ENCODE data around the gene NMNAT3.

NMNAT3 gene

GRCh38 chr3:139634111-139634635 lies 43.6 kb downstream of the NMNAT3 start:
- H3K4me3 ChIP-seq (ENCODE audit: low read length), result no peak overlapping the region
- H3K27ac ChIP-seq (ENCODE audit: low read length), result no peak overlapping the region
- H3K4me1 ChIP-seq (ENCODE audit: control insufficient read depth, low read depth, low read length), result no peaks in the 10 kb centered on the region
- H3K9ac ChIP-seq (ENCODE audit: low read length), result no peak overlapping the region
- H3K36me3 ChIP-seq (ENCODE audit: control insufficient read depth, low read depth, low read length), result no peaks in the 10 kb centered on the region
- H3K9me3 ChIP-seq (ENCODE audit: control insufficient read depth, low read depth, low read length), result no peaks in the 10 kb centered on the region
- H3K27me3 ChIP-seq (ENCODE audit: control insufficient read depth, insufficient read depth, low read length), result no peaks in the 10 kb centered on the region

GRCh38 chr3:139633511-139633910 lies 44.3 kb downstream of the NMNAT3 start:
- H3K27ac ChIP-seq (ENCODE audit: low read length), result no peak overlapping the region
- no peak overlapping the region for H3K9ac ChIP-seq (ENCODE audit: low read length)
- H3K36me3 ChIP-seq (ENCODE audit: control insufficient read depth, low read depth, low read length), result no peaks in the 10 kb centered on the region
- H3K9me3 ChIP-seq (ENCODE audit: control insufficient read depth, low read depth, low read length), result no peaks in the 10 kb centered on the region
- H3K4me1 ChIP-seq (ENCODE audit: control insufficient read depth, low read depth, low read length), result no peaks in the 10 kb centered on the region
- H3K27me3 ChIP-seq (ENCODE audit: control insufficient read depth, insufficient read depth, low read length), result no peaks in the 10 kb centered on the region
- H3K4me3 ChIP-seq (ENCODE audit: low read length), result no peak overlapping the region

GRCh38 chr3:139630542-139630941 lies 47.2 kb downstream of the NMNAT3 start:
- no peak overlapping the region for H3K4me3 ChIP-seq (ENCODE audit: low read length)
- H3K4me1 ChIP-seq (ENCODE audit: control insufficient read depth, low read depth, low read length), result no peaks in the 10 kb centered on the region
- no peaks in the 10 kb centered on the region for H3K9me3 ChIP-seq (ENCODE audit: control insufficient read depth, low read depth, low read length)
- H3K36me3 ChIP-seq (ENCODE audit: control insufficient read depth, low read depth, low read length), result no peaks in the 10 kb centered on the region
- H3K27ac ChIP-seq (ENCODE audit: low read length), result no peak overlapping the region
- H3K9ac ChIP-seq (ENCODE audit: low read length), result no peak overlapping the region
- no peaks in the 10 kb centered on the region for H3K27me3 ChIP-seq (ENCODE audit: control insufficient read depth, insufficient read depth, low read length)

GRCh38 chr3:139629033-139629432 lies 48.7 kb downstream of the NMNAT3 start:
- Histone ChIP-seq H3K9ac (ENCODE audit: low read length) (no peak overlapping the region), H3K4me3 (ENCODE audit: low read length) (no peak overlapping the region), H3K27ac (ENCODE audit: low read length) (no peak overlapping the region), H3K4me1 (ENCODE audit: control insufficient read depth, low read depth, low read length) (no peaks in the 10 kb centered on the region), H3K27me3 (ENCODE audit: control insufficient read depth, insufficient read depth, low read length) (no peaks in the 10 kb centered on the region), H3K9me3 (ENCODE audit: control insufficient read depth, low read depth, low read length) (no peaks in the 10 kb centered on the region), H3K36me3 (ENCODE audit: control insufficient read depth, low read depth, low read length) (no peaks in the 10 kb centered on the region)

DNA sequence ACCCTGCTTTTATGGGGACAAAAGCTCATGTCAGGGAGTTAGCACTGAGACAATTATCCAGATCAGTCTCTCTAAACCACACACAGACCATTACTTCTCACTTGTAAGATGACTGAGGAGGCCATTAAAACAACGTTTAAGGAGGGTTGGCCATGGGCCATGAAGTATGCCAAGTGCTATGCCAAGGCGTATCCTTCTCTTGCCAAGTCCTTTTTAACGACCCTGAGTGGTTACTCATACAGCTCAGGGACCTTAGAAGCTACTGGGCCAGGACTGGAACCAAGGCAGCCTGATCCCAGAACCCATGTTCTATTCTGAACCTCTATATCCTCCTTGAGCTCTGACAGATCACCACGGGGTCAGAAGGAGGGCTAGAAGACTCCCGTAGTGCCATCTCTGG lies 50.0 kb downstream of the NMNAT3 start:
- no peak overlapping the region for H3K27ac ChIP-seq (ENCODE audit: low read length)
- H3K9ac ChIP-seq (ENCODE audit: low read length), result no peak overlapping the region
- H3K36me3 ChIP-seq (ENCODE audit: control insufficient read depth, low read depth, low read length), result no peaks in the 10 kb centered on the region
- no peaks in the 10 kb centered on the region for H3K27me3 ChIP-seq (ENCODE audit: control insufficient read depth, insufficient read depth, low read length)
- H3K4me1 ChIP-seq (ENCODE audit: control insufficient read depth, low read depth, low read length), result no peaks in the 10 kb centered on the region
- H3K4me3 ChIP-seq (ENCODE audit: low read length), result no peak overlapping the region
- no peaks in the 10 kb centered on the region for H3K9me3 ChIP-seq (ENCODE audit: control insufficient read depth, low read depth, low read length)

GRCh38 chr3:139620438-139620837 lies 57.3 kb downstream of the NMNAT3 start:
- Histone ChIP-seq H3K36me3 (ENCODE audit: control insufficient read depth, low read depth, low read length) (no peaks in the 10 kb centered on the region), H3K27me3 (ENCODE audit: control insufficient read depth, insufficient read depth, low read length) (no peaks in the 10 kb centered on the region), H3K27ac (ENCODE audit: low read length) (no peak overlapping the region), H3K9ac (ENCODE audit: low read length) (no peak overlapping the region), H3K4me3 (ENCODE audit: low read length) (no peak overlapping the region), H3K4me1 (ENCODE audit: control insufficient read depth, low read depth, low read length) (no peaks in the 10 kb centered on the region), H3K9me3 (ENCODE audit: control insufficient read depth, low read depth, low read length) (no peaks in the 10 kb centered on the region)

GRCh38 chr3:139619484-139619883 lies 58.3 kb downstream of the NMNAT3 start:
- Histone ChIP-seq H3K36me3 (ENCODE audit: control insufficient read depth, low read depth, low read length) (no peaks in the 10 kb centered on the region), H3K27me3 (ENCODE audit: control insufficient read depth, insufficient read depth, low read length) (no peaks in the 10 kb centered on the region), H3K27ac (ENCODE audit: low read length) (no peak overlapping the region), H3K9me3 (ENCODE audit: control insufficient read depth, low read depth, low read length) (no peaks in the 10 kb centered on the region), H3K9ac (ENCODE audit: low read length) (no peak overlapping the region), H3K4me1 (ENCODE audit: control insufficient read depth, low read depth, low read length) (no peaks in the 10 kb centered on the region), H3K4me3 (ENCODE audit: low read length) (no peak overlapping the region)

DNA sequence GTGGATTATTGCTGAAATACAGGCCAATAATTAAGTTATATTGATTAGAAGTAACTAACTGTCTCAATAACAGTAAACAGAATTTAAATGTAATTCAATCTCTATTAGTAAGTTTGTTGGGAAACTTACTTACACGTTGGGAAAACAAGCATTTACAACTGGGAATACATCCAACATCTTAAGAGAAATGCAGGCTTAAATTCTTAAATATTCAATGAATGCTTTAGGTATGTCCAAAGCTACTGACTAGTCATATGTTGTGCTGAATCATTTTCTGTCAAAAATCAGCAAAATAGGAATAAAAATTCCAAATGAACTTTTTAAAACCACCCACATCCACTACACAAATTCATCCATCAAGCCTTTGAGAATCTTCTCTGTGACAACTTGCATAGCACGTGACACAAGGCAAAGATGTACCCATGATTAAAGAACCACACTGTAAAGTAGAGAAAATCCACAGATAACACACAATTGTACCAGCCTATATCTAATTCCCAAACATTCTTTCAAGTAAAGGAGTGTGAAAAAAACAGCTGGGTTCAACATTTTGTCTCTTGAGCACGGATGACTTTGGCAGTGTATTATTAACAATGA lies 60.0 kb downstream of the NMNAT3 start:
- H3K4me3 ChIP-seq (ENCODE audit: low read length), result no peak overlapping the region
- H3K9me3 ChIP-seq (ENCODE audit: control insufficient read depth, low read depth, low read length), result no peaks in the 10 kb centered on the region
- no peaks in the 10 kb centered on the region for H3K27me3 ChIP-seq (ENCODE audit: control insufficient read depth, insufficient read depth, low read length)
- no peaks in the 10 kb centered on the region for H3K36me3 ChIP-seq (ENCODE audit: control insufficient read depth, low read depth, low read length)
- H3K4me1 ChIP-seq (ENCODE audit: control insufficient read depth, low read depth, low read length), result no peaks in the 10 kb centered on the region
- H3K9ac ChIP-seq (ENCODE audit: low read length), result no peak overlapping the region
- H3K27ac ChIP-seq (ENCODE audit: low read length), result no peak overlapping the region

- Histone ChIP-seq H3K4me3 (ENCODE audit: low read length) (no peak overlapping the region), H3K4me1 (ENCODE audit: control insufficient read depth, low read depth, low read length) (peaks cover 12% of the 10 kb centered on the region), H3K27me3 (ENCODE audit: control insufficient read depth, insufficient read depth, low read length) (no peaks in the 10 kb centered on the region), H3K27ac (ENCODE audit: low read length) (no peak overlapping the region), H3K9ac (ENCODE audit: low read length) (no peak overlapping the region), H3K9me3 (ENCODE audit: control insufficient read depth, low read depth, low read length) (no peaks in the 10 kb centered on the region), H3K36me3 (ENCODE audit: control insufficient read depth, low read depth, low read length) (no peaks in the 10 kb centered on the region)
Observed at GRCh38 chr3:139611528-139611927, 66.2 kb downstream of the NMNAT3 start.

DNA sequence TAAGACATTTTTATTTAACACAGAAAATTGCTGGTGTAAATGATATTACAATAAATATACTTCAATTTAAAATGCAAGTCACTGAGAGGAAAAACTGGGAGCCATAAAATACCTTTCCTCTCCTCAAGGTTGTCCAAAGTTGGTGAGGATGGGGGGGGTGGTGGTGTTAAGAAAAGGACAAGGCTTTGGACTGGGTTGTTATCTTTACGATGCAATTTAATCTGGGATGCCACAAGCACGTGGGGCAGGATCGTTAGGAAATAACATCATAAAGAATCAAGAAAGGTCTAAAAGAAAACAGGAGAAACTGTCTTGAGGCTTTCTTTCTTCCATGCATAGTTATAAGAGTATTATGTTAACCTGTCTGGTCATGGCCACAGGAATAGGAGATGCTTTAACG lies 66.9 kb downstream of the NMNAT3 start:
- Histone ChIP-seq H3K4me3 (ENCODE audit: low read length) (no peak overlapping the region), H3K27me3 (ENCODE audit: control insufficient read depth, insufficient read depth, low read length) (no peaks in the 10 kb centered on the region), H3K27ac (ENCODE audit: low read length) (no peak overlapping the region), H3K9ac (ENCODE audit: low read length) (no peak overlapping the region), H3K4me1 (ENCODE audit: control insufficient read depth, low read depth, low read length) (peaks cover 12% of the 10 kb centered on the region), H3K36me3 (ENCODE audit: control insufficient read depth, low read depth, low read length) (no peaks in the 10 kb centered on the region), H3K9me3 (ENCODE audit: control insufficient read depth, low read depth, low read length) (no peaks in the 10 kb centered on the region)

DNA sequence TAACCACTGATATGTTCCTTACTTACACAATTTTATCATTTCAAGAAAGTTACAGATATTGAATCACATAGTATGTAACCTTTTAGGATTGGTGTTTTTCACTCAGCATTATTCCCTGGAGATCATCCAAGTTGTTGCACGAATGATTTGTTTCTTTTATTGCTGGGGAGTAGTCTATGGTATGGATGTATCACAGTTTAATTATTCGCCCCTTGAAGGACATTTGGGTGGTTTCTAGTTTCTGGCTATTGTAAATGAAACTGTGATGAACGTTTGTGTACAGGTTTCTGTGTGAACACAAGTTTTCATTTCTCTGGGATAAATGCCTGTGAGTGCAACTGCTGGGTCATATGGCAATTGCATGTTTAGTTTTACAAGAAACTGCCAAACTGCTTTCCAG lies 68.8 kb downstream of the NMNAT3 start:
- Histone ChIP-seq H3K4me3 (ENCODE audit: low read length) (no peak overlapping the region), H3K27me3 (ENCODE audit: control insufficient read depth, insufficient read depth, low read length) (no peaks in the 10 kb centered on the region), H3K9me3 (ENCODE audit: control insufficient read depth, low read depth, low read length) (no peaks in the 10 kb centered on the region), H3K9ac (ENCODE audit: low read length) (no peak overlapping the region), H3K36me3 (ENCODE audit: control insufficient read depth, low read depth, low read length) (no peaks in the 10 kb centered on the region), H3K27ac (ENCODE audit: low read length) (no peak overlapping the region), H3K4me1 (ENCODE audit: control insufficient read depth, low read depth, low read length) (peaks cover 12% of the 10 kb centered on the region)

GRCh38 chr3:139608108-139608380 lies 69.7 kb downstream of the NMNAT3 start:
- Histone ChIP-seq H3K27me3 (ENCODE audit: control insufficient read depth, insufficient read depth, low read length) (no peaks in the 10 kb centered on the region), H3K4me3 (ENCODE audit: low read length) (no peak overlapping the region), H3K9me3 (ENCODE audit: control insufficient read depth, low read depth, low read length) (no peaks in the 10 kb centered on the region), H3K36me3 (ENCODE audit: control insufficient read depth, low read depth, low read length) (no peaks in the 10 kb centered on the region), H3K9ac (ENCODE audit: low read length) (no peak overlapping the region), H3K4me1 (ENCODE audit: control insufficient read depth, low read depth, low read length) (peaks cover 12% of the 10 kb centered on the region), H3K27ac (ENCODE audit: low read length) (no peak overlapping the region)
